Keratinocyte (primary cell): ENCODE results near the gene BCL2L11. TPM values are rescaled to one million over a fixed set of nuclear protein-coding genes. Genes with fewer than 3 reads are reported as not detected.

ENCODE experiments used
- DNase-seq: peaks from one replicate; pipeline ENCODE4 v3.0.0-alpha.2; 2011; ENCODE audit warnings: low read depth, missing footprints, low spot score
- FAIRE-seq: peaks from 2 replicates; lab custom pipeline; 2011; peaks lifted over from hg19 to GRCh38; lab: Jason Lieb, UNC
- H2AFZ ChIP-seq: 2 replicates; pipeline ENCODE4 v1.6.0; 2012; ENCODE audit warnings: low read length, control low read depth, inconsistent platforms; ENCODE audit not compliant: control insufficient read depth
- H3K27ac ChIP-seq: 2 replicates; pipeline ENCODE4 v1.5.1; 2011; ENCODE audit warnings: low read length; ENCODE audit not compliant: control insufficient read depth, insufficient read depth
- H3K27me3 ChIP-seq: 3 replicates; pipeline ENCODE4 v1.6.0; 2011; ENCODE audit warnings: low read length; ENCODE audit not compliant: control insufficient read depth, insufficient read depth; ENCODE audit errors: extremely low read depth
- H3K36me3 ChIP-seq, 2 experiments: 2 replicates in 1 of 2; 3 replicates in 1 of 2; pipeline ENCODE4 v1.5.1; 2011; ENCODE audit warnings: low read length in 2 of 2, mild to moderate bottlenecking in 1 of 2; ENCODE audit not compliant: control insufficient read depth in 2 of 2, insufficient read depth in 2 of 2; ENCODE audit errors: extremely low read depth in 1 of 2
- H3K4me1 ChIP-seq: 3 replicates; pipeline ENCODE4 v1.5.1; 2011; ENCODE audit warnings: low read length; ENCODE audit not compliant: control insufficient read depth, insufficient read depth; ENCODE audit errors: extremely low read depth
- H3K4me2 ChIP-seq: 3 replicates; pipeline ENCODE4 v1.6.0; 2011; ENCODE audit warnings: low read depth, low read length; ENCODE audit not compliant: control insufficient read depth, insufficient read depth; ENCODE audit errors: extremely low read depth
- H3K4me3 ChIP-seq, 3 experiments: fragments of 200-600 bp in 1 of 3; sonication (generic) in 1 of 3; 2 replicates in 2 of 3; 3 replicates in 1 of 3; pipeline ENCODE4 v1.5.1; 2011 to 2016; ENCODE audit warnings: low read length in 3 of 3, mild to moderate bottlenecking in 3 of 3, control low read depth in 2 of 3, inconsistent platforms in 1 of 3, low read depth in 1 of 3, mixed read lengths in 1 of 3, mixed run types in 1 of 3, moderate library complexity in 1 of 3; ENCODE audit not compliant: control insufficient read depth in 2 of 3, insufficient read depth in 2 of 3; ENCODE audit errors: extremely low read depth in 1 of 3
- H3K79me2 ChIP-seq: 2 replicates; pipeline ENCODE4 v1.6.0; 2012; ENCODE audit warnings: low read length; ENCODE audit not compliant: control insufficient read depth, insufficient read depth
- H3K9ac ChIP-seq: 3 replicates; pipeline ENCODE4 v1.6.0; 2011; ENCODE audit warnings: low read length; ENCODE audit not compliant: control insufficient read depth, insufficient read depth; ENCODE audit errors: extremely low read depth
- H3K9me1 ChIP-seq: 3 replicates; pipeline ENCODE4 v1.6.0; 2011; ENCODE audit warnings: low read length; ENCODE audit not compliant: control insufficient read depth, insufficient read depth; ENCODE audit errors: extremely low read depth
- H3K9me3 ChIP-seq: 2 replicates; pipeline ENCODE4 v1.5.1; 2012; ENCODE audit warnings: low read depth, low read length; ENCODE audit not compliant: control insufficient read depth
- H4K20me1 ChIP-seq: 3 replicates; pipeline ENCODE4 v1.6.0; 2011; ENCODE audit warnings: low read length; ENCODE audit not compliant: control insufficient read depth, insufficient read depth; ENCODE audit errors: extremely low read depth
- CTCF ChIP-seq, 3 experiments: IDR thresholded peaks in 1 of 3; conservative IDR thresholded peaks in 1 of 3; optimal IDR thresholded peaks in 1 of 3; 2 replicates in 2 of 3; 3 replicates in 1 of 3; pipeline versions ENCODE3 to v1.5.1; 2011; ENCODE audit warnings: low read length in 3 of 3, mild to moderate bottlenecking in 3 of 3, moderate library complexity in 2 of 3, control low read depth in 1 of 3, inconsistent platforms in 1 of 3; ENCODE audit not compliant: insufficient read depth in 2 of 3; ENCODE audit errors: extremely low read depth in 1 of 3
- EZH2 ChIP-seq: IDR thresholded peaks from one replicate; pipeline ENCODE4 v1.6.1; 2012; ENCODE audit warnings: inconsistent platforms, mild to moderate bottlenecking, low read length, moderate library complexity
- dilution Hi-C: fragments of 300-500 bp; cut with MboI; formaldehyde crosslinking; loops from one replicate; pipeline ENCODE4 v1.7.0; 2020; ENCODE audit warnings: low sequenced_read_pairs; ENCODE audit not compliant: extremely low pct_ligation_motif_present
- polyA plus RNA-seq, 5 experiments: library from polyadenylated mRNA; depleted of rRNA in 3 of 5; stranded (reverse) in 3 of 5; stranded (forward) in 1 of 5; unstranded in 1 of 5; fragments of >200 nt; gene quantifications; 1 replicate in 1 of 5; 2 replicates in 3 of 5; 3 replicates in 1 of 5; pipeline versions ENCODE4 v1.2.1 to v1.2.3, GENCODE V29; 2011 to 2012; ENCODE audit warnings: missing spikeins in 2 of 5, low read depth in 1 of 5, low replicate concordance in 1 of 5

BCL2L11 gene
- polyA plus RNA-seq, 1 donor (not counting 4 experiments of a cell fraction or from before 2014, with no cell fraction given) = 1.9 TPM

- dilution Hi-C loops = no loop called here
- no peaks in the 10 kb centered on the region for H4K20me1 ChIP-seq
- no peak for DNase-seq
Measured at GRCh38 chr2:111111101-111111755, 9.5 kb upstream of the BCL2L11 start.

GRCh38 chr2:111113838-111114237, 6.9 kb upstream of the BCL2L11 start:
- no peaks in the 10 kb centered on the region for H4K20me1 ChIP-seq
- FAIRE-seq = no peak

More at GRCh38 chr2:111111101-111111755, 9.5 kb upstream of the BCL2L11 start:
- no peak for TF ChIP-seq EZH2
- Histone ChIP-seq H3K9me3 (no peaks in the 10 kb centered on the region), H3K79me2 (no peaks in the 10 kb centered on the region), H3K9ac (no peak overlapping the region), H2AFZ (no peak overlapping the region), H3K4me2 (no peak overlapping the region), H3K36me3 (no peaks in the 10 kb centered on the region), H3K27me3 (no peaks in the 10 kb centered on the region), H3K9me1 (no peaks in the 10 kb centered on the region), H3K27ac (no peak overlapping the region), H3K4me1 (no peaks in the 10 kb centered on the region), H3K4me3 (no peak overlapping the region)
- no peak for FAIRE-seq

More at GRCh38 chr2:111113838-111114237, 6.9 kb upstream of the BCL2L11 start:
- TF ChIP-seq EZH2 (no peak), CTCF (optimal IDR thresholded peaks at IDR 0.05 in 1 of 3, IDR thresholded peaks at IDR 0.05 in 1 of 3, conservative IDR thresholded peaks at IDR 0.05 in 1 of 3; ENCODE audit: extremely low read depth in 1 of 3, insufficient read depth in 2 of 3, low read length in 3 of 3) (no peak)
- no peak overlapping the region for H3K4me3 ChIP-seq
- peaks cover 14% of the 10 kb centered on the region for H3K4me1 ChIP-seq
- no peak for DNase-seq
- H3K79me2 ChIP-seq = no peaks in the 10 kb centered on the region
- no peaks in the 10 kb centered on the region for H3K9me3 ChIP-seq
- no peaks in the 10 kb centered on the region for H3K27me3 ChIP-seq
- no peaks in the 10 kb centered on the region for H3K36me3 ChIP-seq
- H3K9ac ChIP-seq = no peak overlapping the region
- no peak overlapping the region for H3K27ac ChIP-seq
- H3K4me2 ChIP-seq = no peak overlapping the region
- dilution Hi-C loops = no loop called here
- no peak overlapping the region for H2AFZ ChIP-seq
- no peaks in the 10 kb centered on the region for H3K9me1 ChIP-seq
